ENCODE measurements around the gene KRT1.

KRT1 gene

DNA sequence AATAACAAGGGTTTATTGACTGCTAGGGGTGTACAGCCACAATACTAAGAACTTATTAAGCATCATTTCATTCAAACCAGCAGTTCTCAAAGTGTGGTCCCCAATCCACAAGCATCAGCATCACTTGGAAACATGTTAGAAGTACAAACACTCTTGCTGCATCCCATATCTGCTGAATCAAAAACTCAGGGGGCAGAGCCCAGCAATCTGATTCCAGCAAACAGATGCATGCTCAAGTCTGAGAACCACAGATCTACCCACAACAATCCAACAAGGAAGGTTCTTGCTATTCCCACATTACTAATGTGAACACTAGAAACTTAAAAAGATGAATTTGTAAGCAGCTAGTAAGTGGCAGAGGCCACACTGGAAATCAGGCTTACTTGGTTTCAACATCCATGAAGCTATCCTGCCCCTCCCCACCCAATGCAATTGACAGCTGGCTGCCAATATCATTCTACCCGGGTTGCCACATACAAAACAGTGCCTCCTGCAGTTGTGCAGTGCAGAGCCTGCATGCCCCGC lies 16.9 kb upstream of the KRT1 start:
- Histone ChIP-seq H3K27ac (ENCODE audit: low read length, poor library complexity, severe bottlenecking) (no peak overlapping the region), H3K4me2 (ENCODE audit: low read length, poor library complexity, severe bottlenecking) (no peak overlapping the region), H3K14ac (ENCODE audit: low read length in 2 of 2) (no peak overlapping the region), H4K8ac (ENCODE audit: low read length) (no peak overlapping the region), H3K4me3 (ENCODE audit: insufficient read depth in 1 of 2, low read depth in 1 of 2, low read length in 2 of 2) (no peak overlapping the region), H3K23ac (ENCODE audit: low read length in 2 of 2) (no peak overlapping the region), H2BK15ac (ENCODE audit: low read depth, poor library complexity, severe bottlenecking) (no peak overlapping the region), H3K36me3 (ENCODE audit: control insufficient read depth in 1 of 2, insufficient read depth in 2 of 2, low read depth in 1 of 2, low read length in 2 of 2) (no peaks in the 10 kb centered on the region), H2BK12ac (ENCODE audit: low read length in 2 of 2) (no peak overlapping the region), H2BK120ac (ENCODE audit: low read depth, low read length) (no peak overlapping the region), H3K9ac (ENCODE audit: low read length) (no peak overlapping the region), H2BK5ac (ENCODE audit: low read depth, low read length, poor library complexity, severe bottlenecking) (no peak overlapping the region), H2AFZ (ENCODE audit: low read depth, low read length) (no peak overlapping the region), H3K27me3 (ENCODE audit: control insufficient read depth in 1 of 2, insufficient read depth in 1 of 2, low read length in 2 of 2) (peaks cover 47 to 92% of the 10 kb centered on the region in 2 experiments), H2AK5ac (ENCODE audit: low read length, severe bottlenecking) (no peak overlapping the region), H4K91ac (ENCODE audit: low read length) (no peak overlapping the region), H3K4me1 (ENCODE audit: control insufficient read depth, insufficient read depth, low read depth, low read length) (no peaks in the 10 kb centered on the region), H3K9me3 (ENCODE audit: control insufficient read depth, low read length) (no peaks in the 10 kb centered on the region), H3K79me1 (replicated peaks; ENCODE audit: low read length, poor library complexity, severe bottlenecking) (no peaks in the 10 kb centered on the region), H3K18ac (ENCODE audit: low read depth in 1 of 2, low read length in 2 of 2) (no peak overlapping the region), H3K4ac (ENCODE audit: low read depth in 1 of 2, low read length in 2 of 2) (no peak overlapping the region)
- 65% methylated on average over 2 of the region's 2 CpGs for WGBS
- DNase-seq: no peak

DNA sequence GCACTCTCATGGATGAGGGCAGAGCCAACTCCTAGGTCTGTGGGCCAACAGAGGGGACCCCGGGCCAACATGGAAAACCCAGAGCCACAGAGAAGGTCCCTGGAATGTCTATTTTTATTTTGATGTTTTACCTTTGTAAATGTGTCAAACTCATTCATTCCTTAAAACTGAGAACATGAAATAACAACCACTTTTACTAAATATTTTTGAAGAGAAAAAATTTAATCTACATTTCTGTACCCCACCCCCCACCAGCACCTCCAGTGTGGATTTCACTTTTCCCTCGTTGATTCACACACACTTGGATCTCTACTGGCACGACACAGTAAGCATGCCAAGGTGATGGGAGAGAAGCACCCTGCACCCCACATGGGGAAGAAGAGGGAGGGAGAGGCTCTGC lies 16.4 kb upstream of the KRT1 start:
- H2BK12ac ChIP-seq (ENCODE audit: low read length in 2 of 2): no peak overlapping the region

GRCh38 chr12:52695039-52695438 lies 14.8 kb upstream of the KRT1 start:
- Histone ChIP-seq H3K4me2 (ENCODE audit: low read length, poor library complexity, severe bottlenecking) (no peak overlapping the region), H3K9me3 (ENCODE audit: control insufficient read depth, low read length) (no peaks in the 10 kb centered on the region), H2AFZ (ENCODE audit: low read depth, low read length) (no peak overlapping the region), H3K9ac (ENCODE audit: low read length) (no peak overlapping the region), H4K91ac (ENCODE audit: low read length) (no peak overlapping the region), H3K23ac (ENCODE audit: low read length in 2 of 2) (no peak overlapping the region), H3K36me3 (ENCODE audit: control insufficient read depth in 1 of 2, insufficient read depth in 2 of 2, low read depth in 1 of 2, low read length in 2 of 2) (no peaks in the 10 kb centered on the region), H3K4me1 (ENCODE audit: control insufficient read depth, insufficient read depth, low read depth, low read length) (peaks cover 4% of the 10 kb centered on the region), H2BK12ac (ENCODE audit: low read length in 2 of 2) (no peak overlapping the region), H3K4ac (ENCODE audit: low read depth in 1 of 2, low read length in 2 of 2) (no peak overlapping the region), H3K27me3 (ENCODE audit: control insufficient read depth in 1 of 2, insufficient read depth in 1 of 2, low read length in 2 of 2) (peaks cover 56 to 93% of the 10 kb centered on the region in 2 experiments), H3K79me1 (replicated peaks; ENCODE audit: low read length, poor library complexity, severe bottlenecking) (no peaks in the 10 kb centered on the region), H2AK5ac (ENCODE audit: low read length, severe bottlenecking) (no peak overlapping the region), H3K18ac (ENCODE audit: low read depth in 1 of 2, low read length in 2 of 2) (no peak overlapping the region), H3K4me3 (ENCODE audit: insufficient read depth in 1 of 2, low read depth in 1 of 2, low read length in 2 of 2) (no peak overlapping the region), H2BK5ac (ENCODE audit: low read depth, low read length, poor library complexity, severe bottlenecking) (no peak overlapping the region), H4K8ac (ENCODE audit: low read length) (no peak overlapping the region), H3K27ac (ENCODE audit: low read length, poor library complexity, severe bottlenecking) (no peak overlapping the region), H3K14ac (ENCODE audit: low read length in 2 of 2) (no peak overlapping the region), H2BK15ac (ENCODE audit: low read depth, poor library complexity, severe bottlenecking) (no peak overlapping the region), H2BK120ac (ENCODE audit: low read depth, low read length) (no peak overlapping the region)
- DNase-seq: no peak
- WGBS: 74% methylated on average over 3 of the region's 3 CpGs

More for the DNA sequence above, 16.4 kb upstream of the KRT1 start:
- Histone ChIP-seq H3K9ac (ENCODE audit: low read length) (no peak overlapping the region), H2AK5ac (ENCODE audit: low read length, severe bottlenecking) (no peak overlapping the region), H4K91ac (ENCODE audit: low read length) (no peak overlapping the region), H2BK5ac (ENCODE audit: low read depth, low read length, poor library complexity, severe bottlenecking) (no peak overlapping the region), H3K9me3 (ENCODE audit: control insufficient read depth, low read length) (no peaks in the 10 kb centered on the region), H3K27ac (ENCODE audit: low read length, poor library complexity, severe bottlenecking) (no peak overlapping the region), H3K4me3 (ENCODE audit: insufficient read depth in 1 of 2, low read depth in 1 of 2, low read length in 2 of 2) (no peak overlapping the region), H4K8ac (ENCODE audit: low read length) (no peak overlapping the region), H3K14ac (ENCODE audit: low read length in 2 of 2) (no peak overlapping the region), H3K36me3 (ENCODE audit: control insufficient read depth in 1 of 2, insufficient read depth in 2 of 2, low read depth in 1 of 2, low read length in 2 of 2) (no peaks in the 10 kb centered on the region), H3K4me2 (ENCODE audit: low read length, poor library complexity, severe bottlenecking) (no peak overlapping the region), H3K4ac (ENCODE audit: low read depth in 1 of 2, low read length in 2 of 2) (no peak overlapping the region), H2BK15ac (ENCODE audit: low read depth, poor library complexity, severe bottlenecking) (no peak overlapping the region), H3K4me1 (ENCODE audit: control insufficient read depth, insufficient read depth, low read depth, low read length) (no peaks in the 10 kb centered on the region), H3K18ac (ENCODE audit: low read depth in 1 of 2, low read length in 2 of 2) (no peak overlapping the region), H2AFZ (ENCODE audit: low read depth, low read length) (no peak overlapping the region), H3K79me1 (replicated peaks; ENCODE audit: low read length, poor library complexity, severe bottlenecking) (no peaks in the 10 kb centered on the region), H2BK120ac (ENCODE audit: low read depth, low read length) (no peak overlapping the region), H3K27me3 (ENCODE audit: control insufficient read depth in 1 of 2, insufficient read depth in 1 of 2, low read length in 2 of 2) (peaks cover 50 to 92% of the 10 kb centered on the region in 2 experiments), H3K23ac (ENCODE audit: low read length in 2 of 2) (no peak overlapping the region)
- DNase-seq: no peak
- 50% methylated on average over 1 of the region's 3 CpGs for WGBS

DNA sequence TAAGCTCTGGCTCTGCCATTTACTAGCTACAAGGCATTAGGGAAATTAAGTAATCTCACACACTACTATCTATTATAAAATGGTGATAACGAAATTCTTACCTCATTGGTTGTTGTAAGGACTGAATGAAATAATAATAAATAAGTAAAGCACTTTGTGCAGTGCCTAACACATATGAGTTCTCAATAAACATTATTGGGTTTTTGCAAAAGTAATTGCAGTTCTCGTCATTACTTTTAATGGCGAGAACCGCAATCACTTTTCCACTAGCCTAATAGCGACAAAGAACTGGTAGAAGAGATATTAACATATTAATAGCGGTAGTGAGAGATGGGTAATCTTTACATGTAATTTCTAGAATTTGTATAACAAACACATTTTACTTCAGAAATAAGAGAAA lies 13.9 kb upstream of the KRT1 start:
- Histone ChIP-seq H3K9me3 (ENCODE audit: control insufficient read depth, low read length) (no peaks in the 10 kb centered on the region), H3K4me3 (ENCODE audit: insufficient read depth in 1 of 2, low read depth in 1 of 2, low read length in 2 of 2) (no peak overlapping the region), H2BK120ac (ENCODE audit: low read depth, low read length) (no peak overlapping the region), H2BK12ac (ENCODE audit: low read length in 2 of 2) (no peak overlapping the region), H3K18ac (ENCODE audit: low read depth in 1 of 2, low read length in 2 of 2) (no peak overlapping the region), H3K4me2 (ENCODE audit: low read length, poor library complexity, severe bottlenecking) (no peak overlapping the region), H2BK15ac (ENCODE audit: low read depth, poor library complexity, severe bottlenecking) (no peak overlapping the region), H2AK5ac (ENCODE audit: low read length, severe bottlenecking) (no peak overlapping the region), H3K79me1 (replicated peaks; ENCODE audit: low read length, poor library complexity, severe bottlenecking) (no peaks in the 10 kb centered on the region), H3K4me1 (ENCODE audit: control insufficient read depth, insufficient read depth, low read depth, low read length) (peaks cover 4% of the 10 kb centered on the region), H3K23ac (ENCODE audit: low read length in 2 of 2) (no peak overlapping the region), H4K91ac (ENCODE audit: low read length) (no peak overlapping the region), H3K36me3 (ENCODE audit: control insufficient read depth in 1 of 2, insufficient read depth in 2 of 2, low read depth in 1 of 2, low read length in 2 of 2) (no peaks in the 10 kb centered on the region), H2AFZ (ENCODE audit: low read depth, low read length) (no peak overlapping the region), H3K14ac (ENCODE audit: low read length in 2 of 2) (no peak overlapping the region), H3K27ac (ENCODE audit: low read length, poor library complexity, severe bottlenecking) (no peak overlapping the region), H3K4ac (ENCODE audit: low read depth in 1 of 2, low read length in 2 of 2) (no peak overlapping the region), H3K27me3 (ENCODE audit: control insufficient read depth in 1 of 2, insufficient read depth in 1 of 2, low read length in 2 of 2) (peaks cover 59 to 93% of the 10 kb centered on the region in 2 experiments), H4K8ac (ENCODE audit: low read length) (no peak overlapping the region), H2BK5ac (ENCODE audit: low read depth, low read length, poor library complexity, severe bottlenecking) (no peak overlapping the region), H3K9ac (ENCODE audit: low read length) (no peak overlapping the region)
- WGBS: 100% methylated on average over 3 of the region's 6 CpGs
- DNase-seq: no peak
